GM19043 (cell line): ENCODE data around the gene CELF5.

Experiments
- ATAC-seq: cut with Tn5 transposase; IDR thresholded peaks from one replicate; pipeline ENCODE4 v1.9.1; 2021; ENCODE audit warnings: low read depth; ENCODE audit not compliant: unreplicated experiment

CELF5 gene

GRCh38 chr19:3236272-3236671 lies 11.8 kb downstream of the CELF5 start:
- ATAC-seq, result no peak

GRCh38 chr19:3238066-3238561 lies 13.7 kb downstream of the CELF5 start:
- ATAC-seq, result no peak

- ATAC-seq, result no peak
Measured at GRCh38 chr19:3239367-3239766, 14.9 kb downstream of the CELF5 start.

- no peak for ATAC-seq
Measured at GRCh38 chr19:3243819-3244700, 19.6 kb downstream of the CELF5 start.

- no peak for ATAC-seq
Measured at GRCh38 chr19:3245050-3245449, 20.6 kb downstream of the CELF5 start.

GRCh38 chr19:3248728-3249326 lies 24.4 kb downstream of the CELF5 start:
- ATAC-seq, result no peak

- no peak for ATAC-seq
Measured at GRCh38 chr19:3249408-3249807, 24.9 kb downstream of the CELF5 start.

GRCh38 chr19:3250675-3251074 lies 26.2 kb downstream of the CELF5 start:
- ATAC-seq, result no peak

- no peak for ATAC-seq
Measured at GRCh38 chr19:3251229-3251628, 26.8 kb downstream of the CELF5 start.

GRCh38 chr19:3252650-3253049 lies 28.2 kb downstream of the CELF5 start:
- no peak for ATAC-seq

GRCh38 chr19:3253270-3253669 lies 28.8 kb downstream of the CELF5 start:
- no peak for ATAC-seq

GRCh38 chr19:3254520-3254919 lies 30.1 kb downstream of the CELF5 start:
- no peak for ATAC-seq

- ATAC-seq, result no peak
Measured at GRCh38 chr19:3257071-3257470, 32.6 kb downstream of the CELF5 start.

GRCh38 chr19:3262362-3262761 lies 37.9 kb downstream of the CELF5 start:
- no peak for ATAC-seq

GRCh38 chr19:3263866-3264265 lies 39.4 kb downstream of the CELF5 start:
- ATAC-seq, result no peak

GRCh38 chr19:3265432-3265831 lies 41.0 kb downstream of the CELF5 start:
- no peak for ATAC-seq

- ATAC-seq, result no peak
Measured at GRCh38 chr19:3266092-3266693, 41.7 kb downstream of the CELF5 start.

- no peak for ATAC-seq
Measured at GRCh38 chr19:3266792-3267514, 42.5 kb downstream of the CELF5 start.

GRCh38 chr19:3268326-3268725 lies 43.9 kb downstream of the CELF5 start:
- ATAC-seq, result no peak

- ATAC-seq, result no peak
Measured at GRCh38 chr19:3268763-3269162, 44.3 kb downstream of the CELF5 start.
